OCI-LY3 (cell line): ENCODE data around the gene PARD3B.

Experiments used
- H2AFZ ChIP-seq: fragments of 200-600, 300-600 bp; shearing (Covaris generic); 2 replicates; pipeline ENCODE4 v1.6.0; 2014; ENCODE audit warnings: antibody characterized with exemption, low read depth, low read length
- H3K27ac ChIP-seq: fragments of 200-600, 300-600 bp; sonication (generic); 2 replicates; pipeline ENCODE4 v1.5.1; 2014; ENCODE audit warnings: mild to moderate bottlenecking, low read length, moderate library complexity, mixed read lengths
- H3K27me3 ChIP-seq: fragments of 200-600, 300-600 bp; sonication (generic); 2 replicates; pipeline ENCODE4 v1.6.1; 2014; ENCODE audit warnings: low read depth, low read length, mixed read lengths
- H3K36me3 ChIP-seq: fragments of 200-600, 300-600 bp; sonication (generic); replicated peaks from 2 replicates; pipeline ENCODE3; 2014; ENCODE audit warnings: low read depth, low read length, mixed read lengths
- H3K4me1 ChIP-seq: fragments of 300-600, 200-600 bp; sonication (generic); 2 replicates; pipeline ENCODE4 v1.6.1; 2014; ENCODE audit warnings: low read length, mixed read lengths
- H3K4me2 ChIP-seq: fragments of 200-600, 300-600 bp; sonication (generic); 2 replicates; pipeline ENCODE4 v1.6.1; 2014; ENCODE audit warnings: low read length, mixed read lengths
- H3K4me3 ChIP-seq: fragments of 300-600, 200-600 bp; sonication (generic); 2 replicates; pipeline ENCODE4 v1.5.1; 2014; ENCODE audit warnings: antibody characterized with exemption, mild to moderate bottlenecking, low read length, moderate library complexity
- H3K79me2 ChIP-seq: fragments of 300-600, 200-600 bp; shearing (Covaris generic); 2 replicates; pipeline ENCODE4 v1.6.1; 2014; ENCODE audit warnings: mild to moderate bottlenecking, low read length, mixed read lengths
- H3K9ac ChIP-seq: fragments of 300-600, 200-600 bp; shearing (Covaris generic); 2 replicates; pipeline ENCODE4 v1.6.0; 2014; ENCODE audit warnings: mild to moderate bottlenecking, low read length, moderate library complexity
- H3K9me3 ChIP-seq: fragments of 200-600, 300-600 bp; shearing (Covaris generic); 2 replicates; pipeline ENCODE4 v1.6.1; 2014; ENCODE audit warnings: low read length, mixed read lengths; ENCODE audit not compliant: insufficient read depth
- H4K20me1 ChIP-seq: fragments of 200-600, 300-600 bp; sonication (generic); 2 replicates; pipeline ENCODE4 v1.6.1; 2016; ENCODE audit warnings: low read length, mixed read lengths; ENCODE audit not compliant: insufficient read depth
- EZH2phosphoT487 ChIP-seq: fragments of 200-600 bp; shearing (Covaris generic); IDR thresholded peaks from 2 replicates; pipeline ENCODE4 v1.6.1; 2018; ENCODE audit warnings: antibody characterized with exemption, mixed run types, low read depth
- TF ChIP-seq, protein P1 (sequence below): fragments of 200-600, 300-600 bp; sonication (generic); IDR thresholded peaks from 2 replicates; pipeline ENCODE4 v1.5.1; 2014; ENCODE audit warnings: antibody characterized with exemption, low read length, low read depth

The PARD3B gene

GRCh38 chr2:205657579-205657978 lies 1112.3 kb downstream of the PARD3B start:
- H4K20me1 ChIP-seq, result no peaks in the 10 kb centered on the region
- H3K4me1 ChIP-seq, result no peaks in the 10 kb centered on the region
- TF ChIP-seq, protein P1, sequence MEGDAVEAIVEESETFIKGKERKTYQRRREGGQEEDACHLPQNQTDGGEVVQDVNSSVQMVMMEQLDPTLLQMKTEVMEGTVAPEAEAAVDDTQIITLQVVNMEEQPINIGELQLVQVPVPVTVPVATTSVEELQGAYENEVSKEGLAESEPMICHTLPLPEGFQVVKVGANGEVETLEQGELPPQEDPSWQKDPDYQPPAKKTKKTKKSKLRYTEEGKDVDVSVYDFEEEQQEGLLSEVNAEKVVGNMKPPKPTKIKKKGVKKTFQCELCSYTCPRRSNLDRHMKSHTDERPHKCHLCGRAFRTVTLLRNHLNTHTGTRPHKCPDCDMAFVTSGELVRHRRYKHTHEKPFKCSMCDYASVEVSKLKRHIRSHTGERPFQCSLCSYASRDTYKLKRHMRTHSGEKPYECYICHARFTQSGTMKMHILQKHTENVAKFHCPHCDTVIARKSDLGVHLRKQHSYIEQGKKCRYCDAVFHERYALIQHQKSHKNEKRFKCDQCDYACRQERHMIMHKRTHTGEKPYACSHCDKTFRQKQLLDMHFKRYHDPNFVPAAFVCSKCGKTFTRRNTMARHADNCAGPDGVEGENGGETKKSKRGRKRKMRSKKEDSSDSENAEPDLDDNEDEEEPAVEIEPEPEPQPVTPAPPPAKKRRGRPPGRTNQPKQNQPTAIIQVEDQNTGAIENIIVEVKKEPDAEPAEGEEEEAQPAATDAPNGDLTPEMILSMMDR, result no peak
- no peak for TF ChIP-seq EZH2phosphoT487
- H3K79me2 ChIP-seq, result no peaks in the 10 kb centered on the region
- H3K4me3 ChIP-seq, result no peak overlapping the region
- no peak overlapping the region for H3K9ac ChIP-seq
- no peak overlapping the region for H2AFZ ChIP-seq
- no peaks in the 10 kb centered on the region for H3K9me3 ChIP-seq
- no peaks in the 10 kb centered on the region for H3K36me3 ChIP-seq
- H3K27me3 ChIP-seq, result peaks cover 43% of the 10 kb centered on the region; the same call in 1 of the 2 replicates
- no peak overlapping the region for H3K4me2 ChIP-seq
- H3K27ac ChIP-seq, result no peak overlapping the region

DNA sequence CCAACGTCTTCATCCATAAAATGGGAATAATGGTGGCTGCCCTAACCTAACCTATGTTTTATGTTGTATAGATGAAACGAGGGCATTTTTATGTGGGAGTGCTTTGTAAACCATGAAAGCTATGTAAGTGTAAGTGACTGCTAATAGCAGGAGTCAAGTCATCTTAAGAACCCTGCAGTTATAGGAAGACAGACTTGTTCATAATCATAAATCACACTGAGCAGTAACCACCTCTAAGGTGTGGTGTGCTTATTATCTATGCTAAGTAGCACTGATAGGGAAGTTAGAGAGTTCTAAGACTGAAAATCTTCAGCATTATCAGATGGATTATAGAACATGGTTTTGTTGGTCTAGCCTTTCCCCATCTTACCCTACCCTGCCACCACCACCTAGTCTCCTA lies 1112.8 kb downstream of the PARD3B start:
- no peak overlapping the region for H3K27ac ChIP-seq
- no peaks in the 10 kb centered on the region for H4K20me1 ChIP-seq
- no peak overlapping the region for H3K4me2 ChIP-seq
- peaks cover 44% of the 10 kb centered on the region; the same call in 1 of the 2 replicates for H3K27me3 ChIP-seq
- no peaks in the 10 kb centered on the region for H3K4me1 ChIP-seq
- TF ChIP-seq, protein P1, result no peak
- TF ChIP-seq EZH2phosphoT487, result no peak
- H2AFZ ChIP-seq, result no peak overlapping the region
- H3K9me3 ChIP-seq, result no peaks in the 10 kb centered on the region
- no peak overlapping the region for H3K4me3 ChIP-seq
- H3K9ac ChIP-seq, result no peak overlapping the region
- no peaks in the 10 kb centered on the region for H3K36me3 ChIP-seq
- no peaks in the 10 kb centered on the region for H3K79me2 ChIP-seq

DNA sequence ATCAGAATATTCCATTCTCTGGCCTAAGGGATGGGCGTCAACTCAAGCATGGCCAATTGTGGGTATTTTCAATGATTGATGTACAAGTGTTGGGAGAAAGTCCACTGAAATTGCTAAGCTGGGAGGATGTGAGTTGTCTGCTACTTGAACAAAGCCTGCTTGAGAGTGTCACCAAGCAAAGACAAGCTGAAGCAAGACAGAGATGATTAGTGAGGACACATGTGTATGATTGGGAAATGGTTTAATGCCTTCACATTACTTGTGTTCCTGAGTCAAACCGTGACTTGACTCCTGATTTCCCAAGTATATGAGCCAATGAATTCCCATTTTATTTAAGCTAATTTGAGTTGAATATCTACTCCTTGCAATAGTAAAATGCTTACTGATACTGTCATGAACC lies 1113.3 kb downstream of the PARD3B start:
- Histone ChIP-seq H3K27me3 (peaks cover 48% of the 10 kb centered on the region; the same call in 1 of the 2 replicates), H3K36me3 (no peaks in the 10 kb centered on the region), H3K79me2 (no peaks in the 10 kb centered on the region), H3K9ac (no peak overlapping the region), H3K9me3 (no peaks in the 10 kb centered on the region), H2AFZ (no peak overlapping the region), H4K20me1 (no peaks in the 10 kb centered on the region), H3K4me2 (no peak overlapping the region), H3K4me1 (no peaks in the 10 kb centered on the region), H3K4me3 (no peak overlapping the region), H3K27ac (no peak overlapping the region)
- TF ChIP-seq EZH2phosphoT487, result no peak
- TF ChIP-seq, protein P1, result no peak

DNA sequence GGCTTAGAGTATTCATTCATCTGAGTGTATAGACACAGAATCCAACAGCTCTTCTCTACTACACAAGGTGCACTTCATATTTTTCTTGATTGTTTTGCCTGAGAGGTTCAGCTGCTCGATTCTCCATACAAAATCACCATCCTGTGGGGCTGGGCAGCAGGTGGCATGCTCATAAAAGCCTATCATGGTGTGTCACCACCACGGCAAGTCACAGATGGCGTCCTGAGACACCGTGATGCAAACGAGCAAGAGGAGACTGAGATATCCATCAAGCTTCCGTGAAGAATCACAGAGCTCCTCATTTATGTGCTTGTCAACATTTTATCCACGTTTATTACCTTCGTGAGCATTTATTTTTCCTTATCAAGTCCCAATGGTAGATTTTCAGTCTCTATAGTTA lies 1114.6 kb downstream of the PARD3B start:
- Histone ChIP-seq H3K4me2 (no peak overlapping the region), H3K9me3 (no peaks in the 10 kb centered on the region), H3K27me3 (peaks cover 48% of the 10 kb centered on the region; the same call in 1 of the 2 replicates), H3K4me3 (no peak overlapping the region), H3K9ac (no peak overlapping the region), H3K4me1 (no peaks in the 10 kb centered on the region), H3K79me2 (no peaks in the 10 kb centered on the region), H3K36me3 (no peaks in the 10 kb centered on the region), H3K27ac (no peak overlapping the region), H2AFZ (no peak overlapping the region), H4K20me1 (no peaks in the 10 kb centered on the region)
- TF ChIP-seq, protein P1, result no peak
- TF ChIP-seq EZH2phosphoT487, result no peak
